HG02642 (cell line): ENCODE results near the gene CD320.
"Not testable (repeated sequence)": the region's sequence is repeated elsewhere in the genome, so short reads cannot be mapped to it uniquely, and the experiment has no call there.

Experiments used
- ATAC-seq: cut with Tn5 transposase; IDR thresholded peaks from one replicate; pipeline ENCODE4 v1.9.1; 2021; ENCODE audit warnings: mild to moderate bottlenecking; ENCODE audit not compliant: unreplicated experiment, poor library complexity

The CD320 gene

GRCh38 chr19:8311461-8312260 lies 3.5 kb upstream of the CD320 start:
- no peak for ATAC-seq

GRCh38 chr19:8310342-8311055 lies 2.3 kb upstream of the CD320 start:
- no peak for ATAC-seq

GRCh38 chr19:8308891-8309291 lies 733 bp upstream of the CD320 start:
- ATAC-seq: no peak

- no peak for ATAC-seq
Observed at GRCh38 chr19:8307400-8307964, 676 bp downstream of the CD320 start.

- no peak for ATAC-seq
Observed at GRCh38 chr19:8306235-8307054, 1.7 kb downstream of the CD320 start.

GRCh38 chr19:8305798-8306197 lies 2.4 kb downstream of the CD320 start:
- ATAC-seq: no peak

- no peak for ATAC-seq
Observed at GRCh38 chr19:8304841-8305621, 3.1 kb downstream of the CD320 start.

GRCh38 chr19:8302734-8303133 lies 5.4 kb downstream of the CD320 start:
- no peak for ATAC-seq

GRCh38 chr19:8302357-8302691 lies 5.8 kb downstream of the CD320 start:
- no peak for ATAC-seq

GRCh38 chr19:8291337-8291736 lies 16.8 kb downstream of the CD320 start:
- not testable (repeated sequence) for ATAC-seq

GRCh38 chr19:8276508-8276907 lies 31.6 kb downstream of the CD320 start:
- not testable (repeated sequence) for ATAC-seq

GRCh38 chr19:8269724-8270123 lies 38.4 kb downstream of the CD320 start:
- ATAC-seq: no peak

- ATAC-seq: no peak
Observed at GRCh38 chr19:8265872-8266271, 42.3 kb downstream of the CD320 start.

GRCh38 chr19:8264248-8264647 lies 43.9 kb downstream of the CD320 start:
- ATAC-seq: not testable (repeated sequence)

GRCh38 chr19:8262431-8262830 lies 45.7 kb downstream of the CD320 start:
- no peak for ATAC-seq

GRCh38 chr19:8261881-8262280 lies 46.3 kb downstream of the CD320 start:
- no peak for ATAC-seq

- ATAC-seq: no peak
Observed at GRCh38 chr19:8261347-8261746, 46.8 kb downstream of the CD320 start.

- no peak for ATAC-seq
Observed at GRCh38 chr19:8259922-8260247, 48.3 kb downstream of the CD320 start.

GRCh38 chr19:8259142-8259921 lies 48.8 kb downstream of the CD320 start:
- no peak for ATAC-seq
